ENCODE data around the gene C2CD3.
"Not testable (repeated sequence)": the region's sequence is repeated elsewhere in the genome, so short reads cannot be mapped to it uniquely, and the experiment has no call there.

C2CD3 gene

GRCh38 chr11:74063628-74064027, 107.2 kb downstream of the C2CD3 start:
- not testable (repeated sequence) for DNase-seq (ENCODE audit: low read depth)

- DNase-seq (ENCODE audit: low read depth), result not testable (repeated sequence)
Observed at GRCh38 chr11:74061599-74061998, 109.2 kb downstream of the C2CD3 start.

GRCh38 chr11:74057249-74058151, 113.3 kb downstream of the C2CD3 start:
- no peak for DNase-seq (ENCODE audit: low read depth)

- no peak for DNase-seq (ENCODE audit: low read depth)
Observed at GRCh38 chr11:74055938-74056337, 114.9 kb downstream of the C2CD3 start.

DNA sequence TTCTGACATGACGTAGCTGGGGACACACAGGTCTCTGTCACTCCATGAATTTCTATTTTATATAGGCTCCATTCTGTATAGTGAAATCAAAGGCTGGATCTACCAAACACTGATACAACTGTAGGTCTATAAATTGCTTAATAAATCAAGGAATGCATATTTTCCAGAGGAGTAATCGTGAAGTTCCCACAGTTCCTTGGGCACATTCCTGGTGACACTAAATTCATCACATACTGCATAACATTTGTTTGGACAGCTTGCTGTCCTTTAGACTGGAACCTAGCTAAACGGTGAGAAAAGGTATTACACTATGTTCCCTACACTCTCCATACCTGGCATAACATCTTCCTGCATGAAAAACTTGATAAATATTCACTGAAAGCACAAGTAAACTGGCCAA, 120.3 kb downstream of the C2CD3 start:
- no peak for DNase-seq (ENCODE audit: low read depth)

DNA sequence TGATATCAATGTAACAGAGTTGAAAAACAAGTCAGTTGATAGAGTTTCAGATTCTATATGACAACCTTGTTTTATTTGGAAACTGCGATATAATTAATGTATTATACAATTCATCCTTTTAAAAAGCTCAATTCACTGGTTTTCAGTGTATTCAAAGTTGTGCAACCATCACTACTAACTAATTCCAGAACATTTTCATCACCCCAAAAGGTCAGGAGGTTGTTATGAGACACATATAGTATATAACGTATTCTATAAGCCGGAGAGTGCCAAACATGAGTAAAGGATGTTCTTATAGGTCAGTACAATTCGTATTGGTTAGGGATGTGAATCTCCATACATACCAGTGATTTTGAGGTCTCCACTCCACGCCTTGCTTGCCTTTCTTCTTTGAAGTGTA, 121.8 kb downstream of the C2CD3 start:
- DNase-seq (ENCODE audit: low read depth), result no peak

GRCh38 chr11:74044538-74044937, 126.3 kb downstream of the C2CD3 start:
- DNase-seq (ENCODE audit: low read depth), result no peak

GRCh38 chr11:74043450-74043849, 127.4 kb downstream of the C2CD3 start:
- no peak for DNase-seq (ENCODE audit: low read depth)

DNA sequence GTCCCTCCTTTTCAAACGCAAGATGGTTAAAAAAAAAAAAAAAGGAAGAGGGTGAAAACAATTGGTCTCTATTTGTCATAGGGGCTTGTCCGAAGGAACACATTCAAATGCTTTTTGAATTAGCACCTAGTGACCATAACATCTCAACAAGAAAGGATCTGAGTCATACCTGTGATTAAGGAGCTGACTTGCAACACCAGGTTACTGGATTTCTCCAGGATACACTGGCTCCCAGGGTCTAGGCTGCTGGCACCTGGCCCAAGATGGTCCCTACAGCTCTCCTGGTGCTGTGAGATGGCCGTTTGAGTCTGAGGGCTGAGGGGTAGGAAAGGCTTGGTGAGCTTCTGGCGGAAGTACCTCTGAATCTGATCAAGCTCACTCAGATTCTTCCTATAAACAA, 133.5 kb downstream of the C2CD3 start:
- DNase-seq (ENCODE audit: low read depth), result no peak

DNA sequence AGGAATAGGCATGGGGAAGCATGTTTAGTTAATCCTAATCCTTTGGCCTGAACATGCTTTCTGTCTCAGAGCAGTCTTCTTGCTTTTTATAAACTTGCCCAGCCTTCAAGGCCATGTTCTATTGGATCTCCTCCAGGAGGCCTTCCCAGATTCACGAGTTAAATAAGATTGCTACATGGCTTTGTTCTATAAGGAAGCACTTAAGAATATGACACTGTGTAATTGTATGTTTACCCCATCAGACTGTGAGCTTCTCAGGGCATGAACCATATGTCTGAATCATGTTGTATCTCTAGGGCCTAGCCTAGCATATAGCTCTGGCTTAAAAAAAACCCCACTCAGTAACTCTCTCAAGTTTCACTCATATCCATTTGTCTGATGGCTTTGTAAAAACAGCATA, 135.5 kb downstream of the C2CD3 start:
- no peak for DNase-seq (ENCODE audit: low read depth)

- no peak for DNase-seq (ENCODE audit: low read depth)
Observed at GRCh38 chr11:74033046-74033445, 137.8 kb downstream of the C2CD3 start.

DNA sequence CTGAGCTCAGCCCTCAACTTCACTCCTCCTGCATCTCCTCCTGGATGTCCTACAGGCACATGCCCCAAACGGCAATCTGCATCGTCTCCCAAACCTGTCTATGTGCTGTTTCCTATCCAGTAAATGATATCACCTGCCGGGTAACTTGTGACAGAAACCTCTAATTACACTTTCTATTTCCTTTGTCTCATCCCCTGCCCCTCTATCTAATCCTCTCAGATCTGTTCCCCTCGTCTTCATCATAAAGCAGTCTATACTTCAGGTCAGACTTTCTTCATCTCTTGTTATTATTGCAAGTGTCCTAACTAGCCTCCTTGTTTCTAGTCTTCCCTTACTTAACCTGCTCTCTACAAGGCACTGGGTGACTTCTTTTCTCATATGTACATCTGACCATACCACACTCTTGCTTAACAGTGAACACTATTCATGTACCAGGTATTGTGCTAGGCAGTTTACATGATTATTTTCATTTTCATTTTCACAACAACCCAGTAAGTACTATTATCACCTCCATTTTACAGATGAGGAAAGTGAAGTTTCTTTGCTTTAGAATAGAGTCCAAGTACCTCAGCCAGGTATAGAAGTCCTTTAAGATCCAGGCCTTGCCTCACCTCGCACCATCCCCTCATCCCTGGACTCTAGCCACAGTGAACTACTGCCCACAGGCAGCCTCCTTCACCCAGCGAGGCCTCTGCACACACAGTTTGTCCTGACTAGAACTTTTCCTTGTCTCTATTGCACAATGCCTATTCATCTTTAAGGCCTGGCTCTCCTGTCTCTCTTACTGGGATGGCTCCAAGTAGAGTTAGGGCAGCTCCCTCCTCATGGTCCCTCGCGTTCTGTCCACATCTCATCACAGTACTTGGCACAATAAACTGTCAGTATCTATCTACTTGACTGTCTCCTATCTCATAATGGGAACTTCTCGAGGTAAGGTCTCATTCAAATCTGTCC, 139.8 kb downstream of the C2CD3 start:
- no peak for DNase-seq (ENCODE audit: low read depth)

DNA sequence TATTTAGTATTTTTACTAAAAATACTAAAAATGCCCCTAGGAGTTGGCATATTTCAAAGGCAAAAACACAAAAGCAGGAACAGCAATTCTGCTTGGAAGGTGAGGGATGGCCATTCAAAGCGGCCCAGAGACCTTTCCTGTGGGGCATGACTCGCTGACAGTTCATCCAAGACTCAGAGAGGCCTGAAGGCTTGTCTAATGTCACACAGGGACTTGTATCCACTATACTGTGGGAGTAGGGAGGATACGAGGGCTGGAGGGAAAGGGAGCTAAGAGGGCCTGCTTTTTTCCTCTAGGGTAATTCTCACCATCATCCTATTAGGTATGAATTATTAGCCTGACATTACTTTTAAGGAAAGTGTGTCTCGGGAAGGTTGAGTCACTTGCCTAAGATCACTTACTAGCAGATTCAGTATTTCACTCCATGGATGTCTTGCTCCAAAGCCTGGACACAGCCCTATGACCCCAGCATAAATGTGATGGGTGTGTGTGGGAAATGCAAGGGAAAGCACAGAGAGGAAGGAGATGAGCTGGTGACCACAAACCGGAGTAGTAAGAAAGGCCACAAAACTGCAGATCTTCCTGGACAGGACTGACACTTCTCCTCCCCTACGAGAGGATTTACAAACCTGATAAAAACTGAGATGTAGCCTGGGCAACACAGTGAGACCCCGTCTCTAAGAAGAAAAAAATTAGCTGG, 145.2 kb downstream of the C2CD3 start:
- no peak for DNase-seq (ENCODE audit: low read depth)

DNA sequence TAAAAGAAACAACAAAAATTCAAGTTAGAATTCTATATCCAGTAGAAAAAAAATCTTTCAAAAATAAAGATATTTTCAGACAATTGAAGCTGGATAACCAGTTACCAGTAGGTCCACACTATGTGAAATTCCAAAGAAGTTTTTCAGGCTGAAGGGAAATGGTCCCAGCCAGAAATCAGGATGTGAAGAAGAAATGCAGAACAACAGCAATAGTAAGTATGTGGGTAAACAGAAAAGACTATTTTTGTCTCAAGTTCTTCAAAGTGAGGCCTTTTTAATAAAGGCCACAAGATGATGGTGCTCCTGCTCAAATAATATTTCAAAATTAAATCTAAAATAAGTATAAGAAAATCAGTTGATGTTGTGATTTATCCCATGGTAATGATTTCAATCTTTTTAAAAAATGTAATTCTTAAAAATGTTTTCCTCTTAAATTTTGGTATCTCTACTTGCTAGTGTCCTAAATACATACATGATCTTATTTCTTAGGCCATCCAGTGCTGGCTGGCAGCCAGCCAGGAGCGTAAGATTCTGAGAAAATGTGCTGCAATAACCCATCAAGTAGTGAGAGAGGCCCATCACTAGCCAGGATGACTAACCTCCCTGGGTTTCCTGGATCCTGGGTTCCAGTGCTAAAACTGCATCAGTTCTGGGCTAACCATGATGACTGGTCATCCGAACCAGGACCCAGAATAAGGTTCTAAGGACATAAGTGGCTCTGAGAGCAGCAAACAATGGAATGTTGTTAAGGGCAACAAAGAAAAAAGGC, 146.4 kb downstream of the C2CD3 start:
- DNase-seq (ENCODE audit: low read depth), result no peak

DNA sequence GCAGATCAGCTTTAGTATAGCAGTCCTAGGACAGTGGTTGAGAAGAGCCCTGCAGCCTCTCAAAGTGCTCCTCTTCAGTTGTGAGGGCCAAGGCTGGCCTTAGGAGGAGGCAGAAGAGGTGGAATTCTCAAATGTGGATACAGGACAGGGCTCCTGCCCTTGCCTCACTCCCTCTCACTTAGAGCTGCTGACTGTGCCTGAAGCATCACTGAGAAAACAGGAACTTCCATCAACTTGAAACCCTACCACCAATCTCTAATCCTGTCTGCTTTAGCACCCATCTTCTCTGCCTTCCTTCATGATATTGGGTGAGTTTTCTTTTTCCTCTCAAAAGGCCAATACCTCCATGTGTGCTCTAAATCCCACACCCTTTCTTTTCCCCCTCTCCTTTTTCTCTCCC, 147.5 kb downstream of the C2CD3 start:
- no peak for DNase-seq (ENCODE audit: low read depth)

DNA sequence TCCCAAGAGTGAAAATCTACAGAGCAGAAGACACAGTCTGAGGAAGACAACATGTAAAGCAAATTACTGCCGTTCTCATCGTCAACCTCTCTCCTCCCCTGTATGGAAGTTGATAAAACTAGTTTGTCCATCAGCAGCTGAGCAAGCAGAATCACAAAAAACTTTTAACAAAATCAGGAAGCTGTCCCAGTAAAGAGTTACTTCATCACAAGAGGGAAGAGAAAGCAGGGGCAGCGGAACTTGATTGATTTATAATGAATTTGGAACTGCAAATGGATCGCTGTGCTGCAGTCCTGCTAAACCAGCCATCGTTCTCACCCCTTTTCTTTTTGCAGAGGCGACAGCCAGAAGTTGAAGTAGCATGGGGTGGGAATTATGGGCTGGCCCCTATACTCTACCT, 148.3 kb downstream of the C2CD3 start:
- DNase-seq (ENCODE audit: low read depth), result no peak

DNA sequence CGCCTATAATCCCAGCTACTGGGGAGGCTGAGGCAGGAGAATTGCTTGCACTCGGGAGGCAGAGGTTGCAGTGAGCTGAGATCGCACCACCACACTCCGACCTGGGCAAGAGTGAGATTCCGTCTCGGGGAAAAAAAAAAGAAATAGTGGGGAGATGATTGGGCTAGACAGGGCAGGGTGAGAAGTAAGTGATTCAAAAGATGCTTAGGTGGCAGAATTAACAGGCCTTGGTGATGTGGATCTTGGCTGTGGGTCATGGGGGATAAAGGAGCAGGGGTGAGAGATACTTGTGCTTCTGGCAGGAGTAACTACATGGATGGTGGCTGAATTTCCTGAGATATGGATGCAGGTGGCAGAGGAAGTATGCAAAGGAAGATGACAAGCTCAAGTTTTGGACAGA, 148.8 kb downstream of the C2CD3 start:
- DNase-seq (ENCODE audit: low read depth), result no peak

DNA sequence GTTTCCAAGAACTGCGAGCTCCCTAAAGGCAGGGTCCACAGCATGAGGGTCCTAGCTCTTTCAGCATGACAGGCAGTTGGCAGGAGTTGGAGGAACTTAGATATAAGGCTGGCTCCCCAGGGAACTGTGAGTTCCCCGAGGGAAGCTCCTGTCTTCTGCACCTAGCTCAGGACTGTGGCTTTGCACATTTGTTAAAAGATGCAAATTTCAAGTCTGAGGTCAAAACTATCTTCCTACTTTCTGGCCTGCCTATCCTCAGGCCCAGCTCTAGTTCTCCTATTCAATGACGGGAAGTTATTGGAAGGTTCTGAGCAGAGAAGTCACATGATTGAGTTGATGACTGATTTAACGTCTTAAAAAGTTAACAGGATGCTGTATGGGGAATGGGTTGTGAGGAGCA, 150.3 kb downstream of the C2CD3 start:
- no peak for DNase-seq (ENCODE audit: low read depth)

DNA sequence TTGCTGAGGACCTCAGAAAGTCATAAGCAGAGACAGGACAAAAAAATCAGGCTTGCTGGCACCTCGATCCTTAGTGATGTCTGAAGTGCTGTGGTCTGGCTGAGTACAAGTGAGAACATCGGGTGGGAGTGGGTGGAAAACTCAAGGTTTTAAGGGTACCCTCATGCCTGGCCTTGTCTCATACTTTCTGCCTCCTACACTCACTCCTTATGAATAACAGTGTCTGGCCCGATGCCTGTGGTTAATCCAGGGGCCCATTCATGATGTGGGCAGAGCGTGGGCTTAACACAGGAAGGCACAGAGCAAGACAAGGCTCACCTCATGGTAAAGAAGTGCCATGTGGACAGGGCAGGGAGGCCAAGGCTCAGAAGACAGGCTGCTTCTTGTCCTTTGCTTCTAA, 150.9 kb downstream of the C2CD3 start:
- no peak for DNase-seq (ENCODE audit: low read depth)

DNA sequence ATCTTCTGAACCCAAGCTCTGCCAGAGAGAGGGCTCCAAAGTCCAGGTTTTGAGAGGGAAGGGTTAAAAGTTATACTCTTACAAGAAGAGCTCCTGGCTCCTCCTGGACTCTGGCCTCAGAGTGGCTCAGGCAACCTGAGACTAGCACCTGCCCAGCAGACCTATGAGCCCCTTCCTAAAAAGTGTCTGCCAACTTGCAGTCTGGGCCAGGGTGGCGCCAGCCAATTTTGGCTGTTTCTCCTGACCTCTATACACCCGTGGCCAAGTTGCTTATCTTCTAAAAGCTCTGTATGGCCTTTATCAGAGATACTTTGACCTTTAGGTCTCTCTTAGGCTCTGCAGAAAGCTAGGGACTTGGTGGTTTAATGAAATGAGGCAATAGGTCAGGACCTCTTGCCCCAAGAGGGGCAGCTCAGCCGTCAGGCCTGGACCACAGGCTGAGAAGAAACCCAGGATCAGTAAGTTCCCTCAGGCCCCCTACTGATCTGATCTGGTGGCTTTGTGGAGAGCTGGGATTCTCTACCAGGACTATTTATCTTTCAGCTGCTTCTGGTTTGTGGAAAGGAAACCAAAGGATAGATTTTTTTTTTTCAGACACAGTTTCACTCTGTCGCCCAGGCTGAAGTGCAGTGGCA, 151.6 kb downstream of the C2CD3 start:
- DNase-seq (ENCODE audit: low read depth), result no peak
